ENCODE measurements around the gene EIF4G3. TPM values are rescaled to one million over a fixed set of nuclear protein-coding genes. Genes with fewer than 3 reads are reported as not detected.
A peak's percentile ranks its signal among the peaks of the same experiment; 100 is the strongest.
"Not testable (repeated sequence)": the region's sequence is repeated elsewhere in the genome, so short reads cannot be mapped to it uniquely, and the experiment has no call there.

Gene EIF4G3
- total RNA-seq, 1 experiment from 2014 or later: 57.2 TPM

DNA sequence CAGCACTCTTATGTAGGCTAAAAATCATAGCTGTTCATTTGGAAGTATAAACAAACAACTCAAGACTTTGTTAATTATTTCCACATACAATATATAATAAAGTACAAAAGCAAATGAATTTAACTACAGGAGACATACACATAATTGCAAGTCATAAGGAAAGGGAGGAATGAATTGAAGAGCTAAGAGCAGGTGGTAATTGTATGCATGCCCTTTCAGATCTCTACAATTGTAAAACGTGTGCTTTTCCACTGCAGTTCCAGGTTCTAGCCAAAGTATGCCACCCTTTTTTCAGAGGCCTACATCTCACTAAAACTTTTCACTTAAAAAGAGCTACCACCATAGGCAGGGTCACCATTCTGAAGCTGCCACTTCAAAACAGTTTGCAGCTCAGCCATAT, 346.8 kb downstream of the EIF4G3 start:
- DNase-seq (ENCODE audit: low read depth): no peak

GRCh38 chr1:20829531-20829930, 347.2 kb downstream of the EIF4G3 start:
- no peak for DNase-seq (ENCODE audit: low read depth)

DNA sequence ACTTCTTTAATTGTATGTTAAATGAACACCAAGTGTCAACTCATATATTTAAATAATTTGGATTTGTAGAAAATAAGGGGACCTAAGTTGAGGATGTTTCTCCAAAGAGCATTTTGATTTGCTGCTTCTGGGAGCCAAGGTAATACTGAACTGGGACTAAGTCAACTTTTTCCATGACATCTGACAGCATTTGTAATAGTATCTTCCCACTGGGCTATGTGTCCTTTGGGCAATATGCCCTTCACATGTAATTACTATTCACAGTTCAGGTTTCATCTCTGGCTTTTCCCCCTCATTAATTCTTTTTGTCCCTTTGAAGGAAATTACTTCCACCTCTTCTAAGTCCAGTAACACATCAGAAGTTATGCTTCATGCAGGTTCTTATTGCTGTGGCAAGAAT, 352.9 kb downstream of the EIF4G3 start:
- no peak for DNase-seq (ENCODE audit: low read depth)

GRCh38 chr1:20821466-20821865, 355.2 kb downstream of the EIF4G3 start:
- no peak for DNase-seq (ENCODE audit: low read depth)

DNA sequence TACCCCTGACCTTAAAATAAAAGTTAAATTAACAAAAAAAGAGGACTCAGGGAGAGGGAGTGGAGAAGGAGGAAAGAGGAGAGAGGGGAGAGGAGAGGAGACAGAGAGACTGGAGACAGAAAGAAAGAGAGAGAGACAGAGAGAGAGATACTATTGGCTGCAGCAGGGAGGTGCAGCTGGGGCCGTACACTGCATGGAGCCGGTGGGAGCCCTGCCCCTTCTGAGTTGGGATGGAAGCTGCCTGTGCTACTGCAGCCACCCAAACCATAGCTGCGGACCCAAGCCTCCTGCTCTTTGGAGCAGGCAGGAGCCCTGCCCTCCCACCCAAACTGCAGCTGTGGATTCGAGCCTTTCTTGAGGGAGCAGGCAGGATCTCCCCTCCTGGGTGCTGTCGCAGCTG, 356.9 kb downstream of the EIF4G3 start:
- DNase-seq (ENCODE audit: low read depth): no peak

DNA sequence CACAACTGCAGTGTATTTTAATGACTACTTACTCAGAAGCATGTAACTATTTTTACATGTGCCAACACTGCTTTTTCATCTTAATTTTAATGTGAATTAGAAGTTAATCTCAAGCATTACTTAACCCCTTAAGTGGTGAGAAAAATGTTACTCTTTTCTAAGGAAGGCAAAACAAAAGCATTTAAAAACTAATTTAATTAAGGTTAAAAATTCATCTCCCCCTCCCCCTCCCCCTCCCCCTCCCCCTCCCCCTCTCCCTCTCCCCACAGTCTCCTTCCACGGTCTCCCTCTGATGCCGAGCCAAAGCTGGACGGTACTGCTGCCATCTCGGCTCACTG, 362.2 kb downstream of the EIF4G3 start:
- no peak for DNase-seq (ENCODE audit: low read depth)

DNA sequence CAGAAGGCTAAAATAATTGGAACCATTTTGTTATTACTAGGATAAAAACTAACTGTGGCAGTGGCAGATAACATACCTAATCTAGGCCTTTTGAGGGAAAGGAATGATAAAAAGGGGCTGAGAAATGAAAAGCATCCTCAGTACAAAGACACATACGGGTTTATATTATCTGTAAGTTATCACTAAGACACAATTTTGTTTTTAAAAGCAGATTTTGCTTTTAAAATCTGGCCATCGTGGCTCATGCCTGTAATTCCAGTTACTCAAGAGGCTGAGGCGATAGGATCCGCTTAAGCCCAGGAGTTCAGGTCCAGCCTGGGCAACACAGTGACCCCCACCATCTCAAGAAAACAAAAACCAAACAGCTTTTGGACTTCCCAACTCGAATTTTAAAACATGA, 364.8 kb downstream of the EIF4G3 start:
- DNase-seq (ENCODE audit: low read depth): no peak

DNA sequence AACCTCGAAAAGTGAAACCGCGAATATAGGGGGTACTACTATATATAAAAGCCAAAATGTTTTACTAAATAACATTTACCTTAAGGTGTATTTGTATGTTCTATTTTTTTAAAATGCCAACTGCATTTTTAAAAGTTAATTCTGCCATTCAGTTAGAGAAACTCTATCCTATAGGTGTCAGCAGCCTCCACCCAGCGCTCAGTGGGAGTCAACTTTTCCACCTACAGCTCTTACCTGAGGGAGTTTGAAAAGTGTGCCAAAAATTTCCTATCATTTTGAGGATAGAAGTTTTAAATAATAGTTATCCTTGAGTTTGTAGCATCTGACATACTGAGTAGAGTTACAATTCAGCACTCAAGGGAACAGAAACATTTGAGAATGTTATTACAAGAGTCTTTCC, 383.5 kb downstream of the EIF4G3 start:
- no peak for DNase-seq (ENCODE audit: low read depth)

GRCh38 chr1:20792196-20792595, 384.5 kb downstream of the EIF4G3 start:
- DNase-seq (ENCODE audit: low read depth): peak; percentile 81

DNA sequence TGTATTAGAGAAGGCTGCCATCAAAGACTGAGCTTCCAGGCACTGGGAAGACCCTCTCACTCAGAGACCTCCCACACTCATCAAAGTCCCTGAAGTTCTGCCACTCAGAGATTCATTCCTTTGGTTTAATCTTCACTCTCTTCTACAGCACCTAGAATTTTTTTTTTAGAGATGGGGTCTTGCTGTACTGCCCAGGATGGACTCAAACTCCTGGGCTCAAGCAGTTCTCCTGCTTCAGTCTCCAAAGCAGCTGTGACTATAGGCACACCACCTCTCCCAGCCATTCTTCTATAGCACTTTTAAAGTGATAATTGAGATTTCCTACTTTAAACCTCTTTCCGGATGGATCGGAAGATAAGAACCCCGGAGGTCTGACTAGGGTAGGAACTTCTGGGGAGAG, 385.9 kb downstream of the EIF4G3 start:
- DNase-seq (ENCODE audit: low read depth): no peak

DNA sequence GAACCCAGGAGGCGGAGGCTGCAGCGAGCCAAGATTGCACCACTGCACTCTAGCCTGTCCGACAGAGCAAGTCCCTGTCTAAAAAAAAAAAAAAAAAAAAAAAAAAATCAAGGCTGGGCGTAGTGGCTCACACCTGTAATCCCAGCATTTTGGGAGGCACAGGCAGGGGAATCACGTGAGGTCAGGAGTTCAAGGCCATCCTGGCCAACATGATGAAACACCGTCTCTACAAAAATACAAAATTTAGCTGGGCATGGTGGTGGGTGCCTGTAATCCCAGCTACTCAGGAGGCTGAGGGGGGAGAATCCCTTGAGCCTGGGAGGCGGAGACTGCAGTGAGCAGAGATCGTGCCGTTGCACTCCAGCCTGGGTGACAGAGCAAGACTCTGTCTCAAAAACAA, 387.1 kb downstream of the EIF4G3 start:
- not testable (repeated sequence) for DNase-seq (ENCODE audit: low read depth)

DNA sequence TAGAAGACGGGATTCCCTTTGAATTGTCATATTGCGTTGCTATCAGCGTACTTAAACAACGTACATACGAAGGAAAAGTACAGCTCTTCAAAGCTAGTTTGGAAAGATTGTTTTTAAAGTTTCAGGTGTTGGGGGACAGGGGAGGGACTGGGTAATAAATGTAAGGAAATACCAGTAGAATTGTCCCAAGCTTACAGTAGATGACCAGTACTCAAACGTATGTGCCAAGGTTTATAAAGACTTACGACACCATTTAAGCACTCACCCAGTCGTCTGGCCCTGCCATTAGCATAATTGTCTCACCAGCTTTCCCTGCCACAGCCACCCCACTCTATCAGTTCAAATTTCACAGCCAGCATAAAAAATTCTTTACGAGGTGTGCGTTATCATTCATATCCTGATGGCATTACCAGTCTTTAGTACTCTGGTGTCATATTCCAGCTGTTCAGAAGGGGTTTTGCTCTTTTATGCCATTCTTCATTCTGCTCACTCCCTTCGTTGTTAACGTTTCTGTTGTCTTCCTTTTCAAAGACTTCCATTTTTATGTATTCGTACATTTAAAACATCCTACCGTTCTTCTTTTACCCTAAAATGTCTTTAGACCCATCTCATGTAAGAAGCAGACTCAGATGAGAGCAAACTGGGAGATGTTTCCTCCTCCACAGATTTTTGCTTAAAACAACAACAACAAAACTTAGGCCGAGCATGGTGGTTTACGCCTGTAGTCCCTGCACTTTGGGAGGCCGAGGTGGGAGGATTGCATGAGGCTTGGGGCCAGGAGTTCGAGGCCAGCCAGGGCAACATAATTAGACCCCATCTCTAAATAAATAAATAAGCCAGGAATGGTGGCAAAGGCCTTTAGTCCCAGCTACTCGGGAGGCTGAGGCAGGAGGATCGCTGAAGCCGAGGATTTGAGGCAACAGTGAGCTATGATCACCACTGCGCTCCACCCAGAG, 388.6 kb downstream of the EIF4G3 start:
- DNase-seq (ENCODE audit: low read depth): peak; percentile 61

DNA sequence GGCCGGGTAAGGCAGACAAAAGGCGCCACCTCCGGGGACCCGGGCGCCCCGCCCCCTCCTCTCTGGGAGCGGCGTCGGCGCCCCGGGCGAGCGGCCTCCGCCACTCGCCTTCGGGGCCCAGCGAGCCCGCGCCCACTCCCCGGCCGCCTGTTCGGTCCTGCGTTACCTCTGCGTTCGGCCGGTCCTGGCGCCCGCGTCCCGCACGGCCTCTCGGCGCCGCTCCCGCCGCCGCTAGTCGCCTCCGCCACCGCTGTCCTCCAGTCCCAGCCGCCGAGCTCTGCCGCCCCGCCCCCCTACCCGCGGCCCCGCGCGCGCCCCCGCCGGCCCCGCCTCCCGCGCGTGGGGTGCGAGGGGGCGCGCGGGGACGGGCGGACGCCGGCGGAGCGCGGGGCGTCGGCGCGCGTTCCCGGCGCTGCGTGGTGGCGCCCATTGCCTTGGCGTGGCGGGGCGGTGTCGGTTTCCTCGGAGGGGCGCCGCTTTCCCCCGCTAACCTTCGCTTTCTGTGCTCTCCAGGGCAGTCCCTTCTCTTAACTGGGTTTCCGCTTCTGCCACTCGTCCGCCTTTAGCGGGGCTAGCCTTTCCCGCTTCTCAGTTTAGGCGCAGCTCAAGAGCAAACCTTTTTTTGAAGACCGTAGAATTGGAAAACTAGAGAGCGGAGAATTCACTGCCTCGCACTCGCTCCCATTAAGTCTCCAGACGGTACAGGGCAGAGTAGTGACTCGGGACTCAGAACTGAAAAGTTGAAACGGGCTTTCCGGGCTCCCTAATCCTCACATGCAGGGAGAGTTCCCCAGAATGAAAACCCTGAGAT, 389.5 kb downstream of the EIF4G3 start, which contains the start of gene HP1BP3:
HP1BP3 (minus strand) TSS at position 279 of the 811 bp plus-strand sequence. CDS start 6,867 bp downstream, outside the sequence.
- peak; percentile 74 for DNase-seq (ENCODE audit: low read depth)

DNA sequence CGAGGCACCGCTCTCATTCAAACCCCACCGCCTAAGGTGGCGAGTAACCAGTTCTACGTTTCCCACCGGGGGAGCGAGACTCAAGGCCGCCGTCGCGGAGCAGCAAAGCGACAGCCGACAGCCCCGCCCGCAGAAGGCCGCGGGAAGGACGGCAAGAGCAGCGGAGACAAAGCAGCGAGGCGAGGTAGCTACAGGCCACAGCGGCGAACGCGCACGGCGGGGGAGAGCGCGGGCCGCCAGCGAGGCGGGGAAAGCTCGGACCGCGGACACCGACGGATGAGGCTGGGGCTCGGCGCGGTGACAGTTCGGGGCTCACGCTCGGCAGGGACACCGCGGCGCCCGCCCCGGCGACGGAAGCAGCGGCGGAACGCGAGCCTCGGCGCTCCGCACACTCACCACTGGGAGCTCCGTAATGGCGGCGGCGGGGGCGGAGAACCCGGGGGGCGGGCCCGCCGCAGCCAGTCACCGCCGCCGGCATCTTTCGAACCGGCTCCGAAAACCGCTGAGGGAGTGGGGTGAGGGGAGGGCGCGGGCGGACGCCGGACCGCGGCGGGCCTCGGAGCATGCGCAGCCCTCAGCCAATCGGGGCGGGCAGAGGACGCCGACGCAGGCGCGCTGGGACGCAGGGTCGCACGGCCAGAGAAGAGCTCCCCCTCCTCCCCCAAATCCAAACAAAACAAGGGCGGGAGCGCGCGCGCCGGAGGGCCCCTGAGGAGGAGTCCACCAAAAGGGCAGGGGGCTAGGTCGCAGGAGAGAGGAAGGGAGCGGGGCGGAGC, 390.3 kb downstream of the EIF4G3 start:
- peak; percentile 93 for DNase-seq (ENCODE audit: low read depth)

GRCh38 chr1:20785907-20786252, 390.8 kb downstream of the EIF4G3 start:
- DNase-seq (ENCODE audit: low read depth): no peak

- DNase-seq (ENCODE audit: low read depth): no peak
These were observed 401.0 kb downstream of the EIF4G3 start for GRCh38 chr1:20775700-20776099.

DNA sequence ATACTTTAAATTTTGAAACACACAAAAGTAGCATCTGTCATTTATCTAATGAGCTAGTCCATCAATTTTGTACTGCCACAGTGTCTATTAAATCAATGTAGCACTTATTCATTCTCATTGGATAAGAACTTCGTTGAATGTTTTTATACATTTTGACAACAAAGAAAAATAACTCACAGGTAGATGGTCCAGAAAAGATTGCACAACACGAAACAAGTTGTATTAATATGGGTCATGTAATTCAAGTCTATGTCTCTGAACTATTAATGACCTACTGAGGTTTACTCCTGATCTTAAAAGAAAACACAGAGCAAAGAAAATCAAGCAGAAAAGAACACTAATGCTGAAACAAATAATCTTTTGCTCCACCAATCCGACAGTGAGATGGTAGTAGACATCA, 404.9 kb downstream of the EIF4G3 start:
- no peak for DNase-seq (ENCODE audit: low read depth)

GRCh38 chr1:20770314-20771087, 406.2 kb downstream of the EIF4G3 start:
- no peak for DNase-seq (ENCODE audit: low read depth)

- no peak for DNase-seq (ENCODE audit: low read depth)
These were observed 409.4 kb downstream of the EIF4G3 start for GRCh38 chr1:20767271-20767670.

GRCh38 chr1:20763417-20763816, 413.3 kb downstream of the EIF4G3 start:
- DNase-seq (ENCODE audit: low read depth): no peak

GRCh38 chr1:20760322-20760721, 416.4 kb downstream of the EIF4G3 start:
- no peak for DNase-seq (ENCODE audit: low read depth)
